Fibroblast of skin of left quadriceps (primary cell): Measurements from ENCODE around the gene RABGAP1L.
"Not testable (repeated sequence)": the region's sequence is repeated elsewhere in the genome, so short reads cannot be mapped to it uniquely, and the experiment has no call there.

ENCODE experiments used
- DNase-seq, 2 experiments: peaks; one replicate each; pipeline ENCODE4 v3.0.0-alpha.2; 2013; ENCODE audit warnings: low read depth in 2 of 2

Gene RABGAP1L

GRCh38 chr1:174990382-174990999 lies 831.2 kb downstream of the RABGAP1L start:
- no peak for DNase-seq

GRCh38 chr1:174991473-174991872 lies 832.2 kb downstream of the RABGAP1L start:
- DNase-seq: no peak

- no peak for DNase-seq
Measured at GRCh38 chr1:174995121-174995520, 835.8 kb downstream of the RABGAP1L start.

DNA sequence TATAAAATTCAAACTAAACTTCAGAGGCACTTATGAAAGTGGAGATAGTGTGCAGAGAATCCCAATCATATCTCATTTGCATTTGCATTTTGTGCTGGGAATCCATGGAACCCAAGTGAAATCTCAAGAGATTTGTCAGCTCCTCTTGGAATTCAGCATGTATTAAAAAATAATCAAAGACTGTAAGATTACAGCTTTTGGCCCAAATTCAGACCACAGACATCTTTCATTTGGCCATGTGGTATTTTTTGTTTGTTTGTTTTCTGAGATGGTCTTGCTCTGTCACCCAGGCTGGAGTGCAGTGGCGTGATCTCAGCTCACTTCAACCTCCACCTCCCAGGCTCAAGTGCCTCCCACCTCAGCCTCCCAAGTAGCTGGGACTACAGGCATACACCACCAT lies 836.6 kb downstream of the RABGAP1L start:
- DNase-seq: no peak

DNA sequence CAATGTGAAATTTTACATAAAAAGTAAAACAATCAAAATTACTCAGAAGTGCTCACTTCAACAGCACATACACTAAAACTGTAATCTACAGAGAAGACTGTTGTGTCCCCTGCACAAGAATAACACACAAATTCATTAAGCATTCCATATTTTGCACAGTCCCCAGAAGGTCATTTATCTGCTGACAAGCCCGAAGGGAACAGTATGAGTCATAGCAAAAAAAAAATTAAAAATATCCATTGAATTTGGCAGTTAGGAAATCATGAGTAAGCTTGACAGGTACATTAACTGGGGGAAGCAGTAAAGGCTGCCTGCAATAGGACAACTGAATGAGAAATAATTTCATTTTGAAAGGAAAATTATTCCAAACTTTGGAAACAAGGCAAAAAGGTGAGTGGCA lies 837.2 kb downstream of the RABGAP1L start:
- no peak for DNase-seq

GRCh38 chr1:174997041-174997440 lies 837.7 kb downstream of the RABGAP1L start:
- no peak for DNase-seq

DNA sequence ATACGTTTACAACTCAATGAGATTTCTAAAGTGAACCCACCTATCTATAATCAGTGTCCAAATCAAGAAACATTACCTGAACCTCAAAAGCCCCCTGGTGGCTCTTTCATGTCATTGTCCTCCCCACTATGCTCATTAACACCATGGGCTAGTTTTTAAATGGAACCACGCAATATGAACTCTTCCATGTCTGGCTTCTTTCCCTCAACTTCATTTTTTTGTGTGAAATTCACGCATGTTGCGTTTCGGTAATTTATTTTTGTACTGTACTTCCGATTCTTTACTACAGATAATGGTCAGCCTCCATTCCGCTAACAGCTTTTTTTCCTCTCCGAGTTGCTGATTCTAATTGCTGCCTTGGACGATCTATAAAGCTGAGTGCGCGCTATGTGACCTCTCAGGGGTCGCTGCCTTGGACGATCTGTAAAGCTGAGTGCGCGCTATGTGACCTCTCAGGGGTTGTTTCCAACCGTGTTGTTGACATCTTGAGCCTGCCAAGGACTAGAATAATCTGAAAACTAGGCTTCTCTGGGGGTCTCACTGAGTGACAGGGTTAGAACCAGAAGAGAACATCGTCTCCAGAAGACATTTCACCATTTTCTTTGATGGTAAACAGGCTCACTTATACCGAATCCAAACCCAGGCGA lies 839.4 kb downstream of the RABGAP1L start:
- DNase-seq: peak in 1 of 2 experiments; percentile 37

- peak; percentile 99 for DNase-seq
Measured at GRCh38 chr1:174999216-174999935, 840.1 kb downstream of the RABGAP1L start.

GRCh38 chr1:174999936-175000696 lies 840.8 kb downstream of the RABGAP1L start, which contains the start of gene CACYBP:
Gene CACYBP, plus strand, starts transcription at chr1:174999947. Its CDS starts 234 bp downstream, at chr1:175000181.
- DNase-seq: no peak

- DNase-seq: no peak
Measured at GRCh38 chr1:175000697-175001187, 841.4 kb downstream of the RABGAP1L start.

- no peak for DNase-seq
Measured at GRCh38 chr1:175002910-175003517, 843.7 kb downstream of the RABGAP1L start.

DNA sequence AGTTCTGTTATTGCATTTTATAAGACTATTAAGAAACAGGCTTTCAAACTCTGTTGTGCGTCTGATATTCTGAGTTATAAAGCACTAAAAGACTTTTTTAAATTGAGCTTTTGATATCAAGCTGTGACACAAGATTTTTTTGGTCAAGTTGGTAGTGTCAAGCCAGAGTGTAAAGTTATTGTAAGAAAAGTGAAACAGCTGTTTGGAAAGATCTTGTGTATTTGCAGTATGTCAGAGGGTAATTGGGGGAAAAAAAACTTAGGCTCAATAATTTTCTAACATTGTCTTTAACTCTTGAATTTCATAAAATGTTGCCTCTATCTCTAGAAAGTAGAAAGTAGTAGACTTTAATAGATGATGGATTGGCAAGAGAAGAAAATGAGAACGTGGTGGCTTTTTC lies 844.2 kb downstream of the RABGAP1L start:
- DNase-seq: no peak

DNA sequence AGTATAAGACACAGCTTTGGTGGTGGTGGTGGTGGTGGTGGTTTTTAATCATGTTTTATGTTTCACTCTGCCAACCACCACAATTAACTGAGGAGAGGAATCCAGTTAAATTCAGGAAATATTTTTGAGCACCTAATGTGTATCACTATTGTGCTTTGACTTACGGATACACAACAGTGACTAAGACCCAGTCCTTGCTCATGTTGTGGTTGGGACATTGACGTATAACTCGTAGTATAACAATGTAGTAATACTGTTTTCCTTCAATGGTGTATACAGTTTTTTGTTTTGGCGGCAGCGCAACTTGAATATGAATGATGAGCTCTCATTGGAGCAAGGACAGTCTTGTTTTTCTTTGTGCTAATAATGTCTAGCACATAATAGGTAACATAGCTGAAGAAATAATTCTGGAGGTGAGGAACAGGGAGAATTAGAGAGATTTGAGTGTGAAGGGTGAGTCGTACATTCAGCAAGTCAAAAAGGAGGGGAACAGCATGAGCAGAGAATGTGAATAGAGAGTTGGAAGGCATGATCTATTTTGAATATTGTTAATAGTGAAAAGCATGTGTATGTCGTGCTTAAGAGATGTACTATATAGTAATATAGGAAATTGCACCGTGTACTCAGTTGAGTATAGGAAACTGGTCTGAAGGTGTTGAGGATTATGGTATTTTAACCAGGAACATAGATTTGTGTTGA lies 845.9 kb downstream of the RABGAP1L start:
- DNase-seq: no peak

DNA sequence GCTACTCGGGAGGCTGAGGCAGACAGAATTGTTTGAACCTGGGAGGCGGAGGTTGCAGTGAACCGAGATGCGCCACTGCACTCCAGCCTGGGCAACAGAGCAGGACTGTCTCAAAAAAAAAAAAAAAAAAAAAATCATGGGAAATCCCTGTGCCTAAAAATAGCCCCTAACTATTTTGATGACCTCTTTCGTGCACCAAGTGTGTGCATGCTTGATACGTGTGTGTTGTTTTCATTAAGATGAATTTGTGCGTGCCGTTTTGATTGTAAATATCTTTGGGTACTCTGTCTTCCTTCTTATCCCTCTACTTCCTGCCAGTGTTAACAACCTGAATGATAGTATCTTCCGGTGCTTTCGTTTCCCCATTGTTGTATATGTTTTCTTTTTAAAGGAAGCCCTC lies 850.2 kb downstream of the RABGAP1L start:
- DNase-seq: no peak

DNA sequence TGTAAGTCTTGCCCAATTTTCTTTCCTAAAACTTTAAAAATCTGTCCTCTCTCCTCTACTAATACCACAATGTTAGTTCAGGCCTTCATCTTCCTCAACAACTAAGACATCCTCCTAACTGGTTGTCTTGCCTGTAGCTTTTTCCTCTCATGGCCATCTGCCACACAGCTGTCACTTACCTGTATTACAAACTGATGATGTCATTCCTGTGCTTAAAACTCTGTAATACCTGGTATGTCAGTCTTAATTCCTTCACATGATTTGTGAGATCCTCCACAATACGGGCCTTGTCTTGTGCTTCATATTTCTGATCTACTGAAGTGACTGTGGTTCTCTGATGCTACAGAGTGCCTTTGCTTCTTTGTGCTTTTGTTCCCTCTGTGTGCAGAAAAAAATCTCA lies 854.1 kb downstream of the RABGAP1L start:
- DNase-seq: no peak

DNA sequence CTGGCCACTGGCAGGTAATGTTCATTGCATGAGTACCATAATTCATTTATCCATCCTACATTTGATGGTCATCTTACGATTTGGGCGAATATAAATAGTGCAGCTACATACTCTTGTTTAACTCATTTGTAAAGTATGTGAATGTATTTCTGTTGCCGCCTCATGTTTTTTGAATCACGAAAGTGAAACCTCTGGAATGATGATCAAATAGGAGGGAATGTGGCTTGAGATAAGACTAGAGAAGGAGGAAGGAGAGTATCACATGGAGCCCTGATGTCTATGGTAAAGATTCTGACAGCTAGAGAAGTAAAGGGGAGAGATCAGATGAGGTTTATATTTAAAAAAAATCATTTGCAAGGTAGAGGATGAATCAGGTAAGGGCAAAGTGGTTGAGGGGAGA lies 855.9 kb downstream of the RABGAP1L start:
- DNase-seq: peak; percentile 47 to 49

DNA sequence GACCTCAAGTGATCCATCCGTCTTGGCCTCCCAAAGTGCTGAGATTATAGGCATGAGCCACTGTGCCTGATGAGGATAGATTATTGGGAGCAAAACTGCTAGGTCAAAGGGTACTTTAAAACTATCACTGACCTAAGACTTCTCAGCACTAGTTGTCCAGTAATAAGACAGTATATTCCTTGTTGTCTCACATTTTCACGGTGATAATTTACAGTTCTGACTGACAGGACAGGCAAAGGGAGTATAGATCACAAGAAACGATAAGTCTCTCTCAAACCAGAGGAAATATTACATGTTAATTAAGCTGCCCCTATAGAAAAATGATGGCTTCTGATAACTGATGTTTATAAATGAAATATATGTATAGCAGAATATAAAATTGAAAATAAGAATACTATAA lies 860.2 kb downstream of the RABGAP1L start:
- no peak for DNase-seq

GRCh38 chr1:175023043-175023921 lies 864.0 kb downstream of the RABGAP1L start, which contains the start of gene MRPS14:
Gene MRPS14, minus strand, starts transcription at chr1:175023425. Its CDS starts 17 bp downstream, at chr1:175023408.
- peak; percentile 97 for DNase-seq

GRCh38 chr1:175023922-175024242 lies 864.6 kb downstream of the RABGAP1L start:
- DNase-seq: not testable (repeated sequence)

- no peak for DNase-seq
Measured at GRCh38 chr1:175024773-175025172, 865.5 kb downstream of the RABGAP1L start.
